Heart left ventricle (tissue), 16 donors: ENCODE data around the gene POMC. TPM values are rescaled to one million over a fixed set of nuclear protein-coding genes. Genes with fewer than 3 reads are reported as not detected.
A peak's percentile ranks its signal among the peaks of the same experiment; 100 is the strongest.
"Not testable (repeated sequence)": the region's sequence is repeated elsewhere in the genome, so short reads cannot be mapped to it uniquely, and the experiment has no call there.

Experiments used
- ATAC-seq, 4 donors: fragments of 200-7000 bp; cut with Tn5 transposase; one replicate each; pipeline ENCODE4 v1.9.1; 2020 to 2022; ENCODE audit warnings: moderate library complexity in 4 of 4, mild to moderate bottlenecking in 3 of 4, moderate number of reproducible peaks in 1 of 4
- DNase-seq, 5 donors: peaks; one replicate each; pipeline ENCODE4 v3.0.0-alpha.2; 2020
- H3K27ac ChIP-seq, 12 donors: fragments of 200-600 bp; sonication (generic) in 4 of 12; one replicate each; pipeline versions ENCODE4 v1.5.0 to v1.8.0; 2016 to 2022; ENCODE audit warnings: mild to moderate bottlenecking in 2 of 12
- H3K27me3 ChIP-seq, 9 donors: fragments of 200-600 bp; sonication (generic) in 2 of 9; one replicate each; pipeline versions ENCODE4 v1.5.1 to v1.8.0; 2016 to 2022; ENCODE audit warnings: mild to moderate bottlenecking in 3 of 9
- H3K36me3 ChIP-seq, 9 donors: fragments of 200-600 bp; sonication (generic) in 2 of 9; one replicate each; pipeline versions ENCODE4 v1.5.0 to v1.8.0; 2018 to 2022; ENCODE audit warnings: mild to moderate bottlenecking in 2 of 9
- H3K4me1 ChIP-seq, 12 donors: fragments of 200-600 bp; sonication (generic) in 4 of 12; one replicate each; pipeline versions ENCODE4 v1.5.0 to v1.8.0; 2016 to 2022; ENCODE audit warnings: mild to moderate bottlenecking in 3 of 12
- H3K4me3 ChIP-seq, 12 donors: fragments of 200-600 bp; sonication (generic) in 4 of 12; one replicate each; pipeline versions ENCODE4 v1.5.0 to v1.8.0; 2017 to 2022; ENCODE audit warnings: mild to moderate bottlenecking in 9 of 12, moderate library complexity in 4 of 12
- H3K9me3 ChIP-seq, 12 donors: fragments of 200-600 bp; sonication (generic) in 4 of 12; one replicate each; pipeline versions ENCODE4 v1.5.0 to v1.8.0; 2016 to 2022; ENCODE audit warnings: mild to moderate bottlenecking in 1 of 12
- CTCF ChIP-seq, 12 donors: fragments of 200-600 bp; sonication (generic) in 4 of 12; IDR thresholded peaks; one replicate each; pipeline versions ENCODE4 v1.5.0 to v1.8.0; 2018 to 2022; ENCODE audit warnings: antibody characterized with exemption in 12 of 12, mild to moderate bottlenecking in 5 of 12
- POLR2A ChIP-seq, 2 donors: fragments of 450-650 bp; IDR thresholded peaks; one replicate each; pipeline ENCODE4 v1.6.1; 2017; ENCODE audit warnings: antibody characterized with exemption in 2 of 2, mild to moderate bottlenecking in 2 of 2, moderate library complexity in 2 of 2
- WGBS, 4 donors: extraction: QIAGEN DNeasy Blood & Tissue Kit in 2 of 4; methylation state at CpG; one replicate each; pipeline versions ENCODE4 v1.1.5 to v1.1.7; 2013 to 2018; 5-methylcytosine and 5-hydroxymethylcytosine counted together
- intact Hi-C, 10 donors: fragments of 100-400 bp; cut with DNase I; formaldehyde crosslinking; loops; one replicate each; pipeline versions ENCODE4 v1.11.1 to v1.14.2; 2022
- polyA plus RNA-seq, 2 donors: library from polyadenylated mRNA; stranded (reverse); fragments of 200-250 nt; gene quantifications; one replicate each; pipeline ENCODE4 v1.2.3, GENCODE V29; 2013
- total RNA-seq, 9 donors: library from RNA; depleted of rRNA in 2 of 9; stranded (reverse); fragments of >200 nt in 2 of 9; fragmentation: NEBNext Ultra II Directional in 3 of 9; extraction: Animal tissue kit (Norgen Biotek cat#: 25700) in 3 of 9; gene quantifications; one replicate each; pipeline versions ENCODE4 v1.1.0 to v1.2.4, GENCODE V29; 2016 to 2023
- donor health status: ischemic (EF 13 %, LVEDD 7.1; RV severe dilation, severe dysfunction).
- donor health status: healthy with polysubstance abuse.
- donor health status: DM: no; HTN: yes; CAD: no.
- donor health status: DM: no; HTN: no; CAD: no.
- donor health status: ischemic (EF 25% LVEDD 6.9; RV normal size, moderate dysfunction).
- donor health status: ischemic (EF 25% LVEDD 5.7; RV mildly dilated, moderate dysfunction).
- donor health status: healthy.
- donor health status: DM: yes; HTN: yes; CAD: no.
- donor health status: ischemic (EF 35%, LVEDD 5.7; RV mildly dilated, moderate dysfunction).
- donor health status: nonischemic (EF 11% LVEDD 7.7; RV severe dilation, severe dysfunction).
- donor health status: DM: yes; HTN: yes; CAD: no.
- donor health status: PGD.
- donor health status: ischemic (EF 29% LVEDD 5.4; RV normal size, mild dysfunction).
- donor health status: nonischemic (EF 23%, LVEDD 6.1; RV moderate dilation, normal function).

The POMC gene
- total and polyA plus RNA-seq, 11 donors = 0.77 to 8.0 (median 3.0) TPM

GRCh38 chr2:25141120-25141519 is 27.3 kb downstream of the POMC start:
- TF ChIP-seq POLR2A (IDR thresholded peaks at IDR 0.05) (no peak), CTCF (IDR thresholded peaks at IDR 0.05) (no peak)
- intact Hi-C loops = no loop called here
- Histone ChIP-seq H3K4me1 (no peaks in the 10 kb centered on the region), H3K9me3 (no peaks in the 10 kb centered on the region), H3K36me3 (peaks cover 0 to 42% (median 12%) of the 10 kb centered on the region in 9 donors), H3K27ac (no peak overlapping the region), H3K4me3 (no peak overlapping the region), H3K27me3 (no peaks in the 10 kb centered on the region)
- peak in 1 of 5 donors; percentile 20 for DNase-seq
- WGBS, 4 donors = 83 to 89% (median 85%) methylated on average over 8 of the region's 8 CpGs
- ATAC-seq = no peak

GRCh38 chr2:25140535-25140934 is 27.8 kb downstream of the POMC start:
- 91 to 96% (median 95%) methylated on average over 4 of the region's 4 CpGs for WGBS, 4 donors

GRCh38 chr2:25132693-25133092 is 35.7 kb downstream of the POMC start:
- WGBS, 4 donors = 91 to 93% (median 93%) methylated on average over 12 to 13 of the region's 13 CpGs

More at GRCh38 chr2:25140535-25140934, 27.8 kb downstream of the POMC start:
- H3K4me1 ChIP-seq, intact Hi-C loops, H3K27ac ChIP-seq, H3K9me3 ChIP-seq, H3K4me3 ChIP-seq, ATAC-seq, DNase-seq, H3K27me3 ChIP-seq: not testable (repeated sequence)
- peaks cover 0 to 42% (median 12%) of the 10 kb centered on the region in 9 donors for H3K36me3 ChIP-seq

GRCh38 chr2:25132299-25132635 is 36.1 kb downstream of the POMC start:
- H3K4me1 ChIP-seq = peaks cover 0 to 28% (median 8%) of the 10 kb centered on the region in 12 donors
- WGBS, 4 donors = 43 to 58% (median 45%) methylated on average over 5 to 9 of the region's 9 CpGs
- no peaks in the 10 kb centered on the region for H3K9me3 ChIP-seq
- H3K27me3 ChIP-seq = peaks cover 0 to 26% (median 0%) of the 10 kb centered on the region in 9 donors
- TF ChIP-seq POLR2A (IDR thresholded peaks at IDR 0.05) = no peak
- no peak for TF ChIP-seq CTCF (IDR thresholded peaks at IDR 0.05)
- H3K36me3 ChIP-seq = peaks cover 0 to 5% (median 0%) of the 10 kb centered on the region in 9 donors
- intact Hi-C loops = loop anchor here in 1 of 10 donors (5.0 kb wide), 1 partner anchor 65 kb away; no protein-coding TSS in a partner anchor
- no peak overlapping the region for H3K27ac ChIP-seq
- H3K4me3 ChIP-seq = peak overlapping the region in 11 of 12 donors; percentile 16 to 48 (median 31)
- DNase-seq (no peak), ATAC-seq (no peak)

More at GRCh38 chr2:25132693-25133092, 35.7 kb downstream of the POMC start:
- TF ChIP-seq CTCF (IDR thresholded peaks at IDR 0.05) = no peak
- TF ChIP-seq POLR2A (IDR thresholded peaks at IDR 0.05) = no peak
- peaks cover 0 to 26% (median 0%) of the 10 kb centered on the region in 9 donors for H3K27me3 ChIP-seq
- no peak overlapping the region for H3K4me3 ChIP-seq
- H3K9me3 ChIP-seq = no peaks in the 10 kb centered on the region
- peaks cover 0 to 5% (median 0%) of the 10 kb centered on the region in 9 donors for H3K36me3 ChIP-seq
- DNase-seq = no peak
- no peak overlapping the region for H3K27ac ChIP-seq
- intact Hi-C loops = loop anchor here in 1 of 10 donors (5.0 kb wide), 1 partner anchor 65 kb away; no protein-coding TSS in a partner anchor
- no peak for ATAC-seq
- peaks cover 0 to 25% (median 8%) of the 10 kb centered on the region in 12 donors for H3K4me1 ChIP-seq
